Measurements from ENCODE around the gene SCRT2.

GRCh38 chr20:703426-703825 is 27.8 kb upstream of the SCRT2 start:
- no peak for TF ChIP-seq POLR2A (IDR thresholded peaks at IDR 0.05; ENCODE audit: low read length)
- TF ChIP-seq GATA1 (IDR thresholded peaks at IDR 0.05; ENCODE audit: low read depth, low read length): no peak

Measured in erythroblast (primary cell).